Endodermal cell (in vitro differentiated cells): ENCODE measurements around the gene CALU. TPM values are rescaled to one million over a fixed set of nuclear protein-coding genes. Genes with fewer than 3 reads are reported as not detected.

Experiments
- DNase-seq: peaks from one replicate; pipeline ENCODE4 v3.0.0-alpha.2; 2017
- H3K27ac ChIP-seq: 2 replicates; pipeline ENCODE4 v1.5.1; 2013; ENCODE audit warnings: mild to moderate bottlenecking, low read depth, low read length, moderate library complexity
- H3K27me3 ChIP-seq: 2 replicates; pipeline ENCODE4 v1.6.1; 2013; ENCODE audit warnings: mild to moderate bottlenecking, low read length, moderate library complexity; ENCODE audit not compliant: insufficient read depth, control insufficient read depth, poor library complexity, severe bottlenecking
- H3K36me3 ChIP-seq: 2 replicates; pipeline ENCODE4 v1.7.0; 2013; ENCODE audit warnings: mild to moderate bottlenecking, low read length, moderate library complexity; ENCODE audit not compliant: control insufficient read depth, insufficient read depth
- H3K4me1 ChIP-seq: one replicate; pipeline ENCODE4 v1.7.0; 2013; ENCODE audit warnings: low read length; ENCODE audit not compliant: control insufficient read depth, insufficient read depth
- H3K4me3 ChIP-seq: 2 replicates; pipeline ENCODE4 v1.5.1; 2013; ENCODE audit warnings: mild to moderate bottlenecking, low read length, moderate library complexity
- H3K9ac ChIP-seq: 2 replicates; pipeline ENCODE4 v1.6.1; 2013; ENCODE audit warnings: mild to moderate bottlenecking, low read length, moderate library complexity; ENCODE audit not compliant: poor library complexity, severe bottlenecking; ENCODE audit errors: extremely low read depth
- H3K9me3 ChIP-seq: 2 replicates; pipeline ENCODE4 v1.6.1; 2013; ENCODE audit warnings: mild to moderate bottlenecking, low read length, moderate library complexity; ENCODE audit not compliant: control insufficient read depth
- H3K27ac Mint-ChIP-seq: 2 replicates; pipeline ENCODE4 v1.8.0; 2020; ENCODE audit warnings: mixed read lengths
- H3K27me3 Mint-ChIP-seq: 2 replicates; pipeline ENCODE4 v1.8.0; 2021; ENCODE audit warnings: mild to moderate bottlenecking, mixed read lengths; ENCODE audit not compliant: insufficient read depth
- H3K36me3 Mint-ChIP-seq: 2 replicates; pipeline ENCODE4 v1.8.0; 2020; ENCODE audit warnings: low read depth, mixed read lengths
- H3K4me1 Mint-ChIP-seq: 2 replicates; pipeline ENCODE4 v1.8.0; 2020; ENCODE audit warnings: mixed read lengths
- H3K4me3 Mint-ChIP-seq: 2 replicates; pipeline ENCODE4 v1.8.0; 2020; ENCODE audit warnings: mild to moderate bottlenecking, moderate library complexity, mixed read lengths
- H3K9me3 Mint-ChIP-seq: 2 replicates; pipeline ENCODE4 v1.8.0; 2020; ENCODE audit warnings: mild to moderate bottlenecking, mixed read lengths
- WGBS, 2 experiments: methylation state at CpG; one replicate each; pipeline versions ENCODE4 v1.1.5 to v1.1.7; 2013; ENCODE audit warnings: missing lambda C conversion rate in 2 of 2, mixed read lengths in 1 of 2; ENCODE audit not compliant: insufficient coverage in 1 of 2, insufficient read length in 1 of 2; 5-methylcytosine and 5-hydroxymethylcytosine counted together
- total RNA-seq, 2 donors: library from RNA; stranded (reverse); fragmentation: NEBNext Ultra II Directional in 1 of 2; extraction: Animal tissue kit (Norgen Biotek cat#: 25700) in 1 of 2; gene quantifications; 2 replicates in 1 of 2; 3 replicates in 1 of 2; pipeline ENCODE4 v1.2.1, GENCODE V29; 2021
- TF ChIP-seq, protein P1 (sequence below): fragments of 200-600 bp; sonication (generic); conservative IDR thresholded peaks from 2 replicates; pipeline ENCODE4 v1.5.0; 2021; ENCODE audit warnings: antibody characterized with exemption, mild to moderate bottlenecking

Gene CALU
- total RNA-seq, 2 donors from 2014 or later, result 160 to 186 TPM

DNA sequence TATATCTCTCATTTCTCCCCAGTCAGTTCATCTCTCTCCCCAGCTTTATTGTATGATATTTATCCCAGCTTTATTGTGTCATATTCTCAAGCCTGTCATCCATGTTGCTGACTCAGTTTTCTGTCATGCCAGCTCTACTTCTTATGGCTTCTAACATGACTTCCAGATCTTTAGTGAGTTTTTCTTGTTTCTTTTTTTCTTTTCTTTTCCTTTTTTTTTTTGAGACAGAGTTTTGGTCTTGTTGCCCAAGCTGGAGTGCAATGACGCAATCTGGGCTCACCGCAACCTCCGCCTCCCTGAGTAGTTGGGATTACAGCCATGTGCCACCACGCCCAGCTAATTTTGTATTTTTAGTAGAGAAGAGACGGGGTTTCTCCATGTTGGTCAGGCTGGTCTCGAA is 28.7 kb upstream of the CALU start:
- no peak overlapping the region for H3K9ac ChIP-seq
- Mint-ChIP-seq H3K27me3 (no peaks in the 10 kb centered on the region), H3K4me3 (no peak overlapping the region), H3K9me3 (peaks cover 8% of the 10 kb centered on the region), H3K36me3 (no peaks in the 10 kb centered on the region), H3K4me1 (peaks cover 31% of the 10 kb centered on the region), H3K27ac (no peak overlapping the region)
- H3K9me3 ChIP-seq, result peaks cover 9% of the 10 kb centered on the region
- no peak overlapping the region for H3K4me3 ChIP-seq
- no peaks in the 10 kb centered on the region for H3K36me3 ChIP-seq
- peaks cover 7% of the 10 kb centered on the region for H3K4me1 ChIP-seq
- 92 to 95% methylated on average over 6 of the region's 6 CpGs for WGBS, 2 experiments
- TF ChIP-seq, protein P1, sequence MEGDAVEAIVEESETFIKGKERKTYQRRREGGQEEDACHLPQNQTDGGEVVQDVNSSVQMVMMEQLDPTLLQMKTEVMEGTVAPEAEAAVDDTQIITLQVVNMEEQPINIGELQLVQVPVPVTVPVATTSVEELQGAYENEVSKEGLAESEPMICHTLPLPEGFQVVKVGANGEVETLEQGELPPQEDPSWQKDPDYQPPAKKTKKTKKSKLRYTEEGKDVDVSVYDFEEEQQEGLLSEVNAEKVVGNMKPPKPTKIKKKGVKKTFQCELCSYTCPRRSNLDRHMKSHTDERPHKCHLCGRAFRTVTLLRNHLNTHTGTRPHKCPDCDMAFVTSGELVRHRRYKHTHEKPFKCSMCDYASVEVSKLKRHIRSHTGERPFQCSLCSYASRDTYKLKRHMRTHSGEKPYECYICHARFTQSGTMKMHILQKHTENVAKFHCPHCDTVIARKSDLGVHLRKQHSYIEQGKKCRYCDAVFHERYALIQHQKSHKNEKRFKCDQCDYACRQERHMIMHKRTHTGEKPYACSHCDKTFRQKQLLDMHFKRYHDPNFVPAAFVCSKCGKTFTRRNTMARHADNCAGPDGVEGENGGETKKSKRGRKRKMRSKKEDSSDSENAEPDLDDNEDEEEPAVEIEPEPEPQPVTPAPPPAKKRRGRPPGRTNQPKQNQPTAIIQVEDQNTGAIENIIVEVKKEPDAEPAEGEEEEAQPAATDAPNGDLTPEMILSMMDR, result no peak
- no peak overlapping the region for H3K27ac ChIP-seq
- DNase-seq, result no peak
- no peaks in the 10 kb centered on the region for H3K27me3 ChIP-seq

DNA sequence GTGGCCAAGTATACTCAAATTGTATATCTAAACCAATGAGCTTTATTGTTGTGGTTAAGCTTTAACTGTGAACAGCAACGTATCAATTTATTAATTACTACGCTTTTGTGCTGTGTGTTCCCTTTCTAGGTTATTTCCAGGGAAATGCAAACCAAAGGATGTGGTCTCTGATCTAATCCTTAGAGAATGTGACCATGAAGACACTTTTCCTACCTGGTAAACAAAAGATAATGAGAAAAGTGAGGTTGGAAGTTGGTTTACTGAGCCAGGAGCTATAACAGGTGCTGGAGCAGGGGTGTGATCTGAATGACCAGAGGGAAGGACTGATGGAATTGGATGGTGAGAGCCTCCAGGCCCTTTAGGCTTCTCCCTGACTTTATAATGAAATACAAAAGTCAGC is 25.4 kb upstream of the CALU start:
- no peaks in the 10 kb centered on the region for H3K27me3 Mint-ChIP-seq
- H3K27ac Mint-ChIP-seq, result no peak overlapping the region
- Histone ChIP-seq H3K36me3 (no peaks in the 10 kb centered on the region), H3K4me1 (peaks cover 10% of the 10 kb centered on the region), H3K27me3 (no peaks in the 10 kb centered on the region), H3K27ac (no peak overlapping the region), H3K4me3 (no peak overlapping the region), H3K9me3 (peaks cover 9% of the 10 kb centered on the region), H3K9ac (no peak overlapping the region)
- TF ChIP-seq, protein P1, result no peak
- no peak for DNase-seq
- H3K4me3 Mint-ChIP-seq, result no peak overlapping the region
- peaks cover 8% of the 10 kb centered on the region for H3K9me3 Mint-ChIP-seq
- H3K4me1 Mint-ChIP-seq, result peaks cover 20% of the 10 kb centered on the region
- H3K36me3 Mint-ChIP-seq, result no peaks in the 10 kb centered on the region
- 96 to 100% methylated on average over 2 of the region's 2 CpGs for WGBS, 2 experiments

DNA sequence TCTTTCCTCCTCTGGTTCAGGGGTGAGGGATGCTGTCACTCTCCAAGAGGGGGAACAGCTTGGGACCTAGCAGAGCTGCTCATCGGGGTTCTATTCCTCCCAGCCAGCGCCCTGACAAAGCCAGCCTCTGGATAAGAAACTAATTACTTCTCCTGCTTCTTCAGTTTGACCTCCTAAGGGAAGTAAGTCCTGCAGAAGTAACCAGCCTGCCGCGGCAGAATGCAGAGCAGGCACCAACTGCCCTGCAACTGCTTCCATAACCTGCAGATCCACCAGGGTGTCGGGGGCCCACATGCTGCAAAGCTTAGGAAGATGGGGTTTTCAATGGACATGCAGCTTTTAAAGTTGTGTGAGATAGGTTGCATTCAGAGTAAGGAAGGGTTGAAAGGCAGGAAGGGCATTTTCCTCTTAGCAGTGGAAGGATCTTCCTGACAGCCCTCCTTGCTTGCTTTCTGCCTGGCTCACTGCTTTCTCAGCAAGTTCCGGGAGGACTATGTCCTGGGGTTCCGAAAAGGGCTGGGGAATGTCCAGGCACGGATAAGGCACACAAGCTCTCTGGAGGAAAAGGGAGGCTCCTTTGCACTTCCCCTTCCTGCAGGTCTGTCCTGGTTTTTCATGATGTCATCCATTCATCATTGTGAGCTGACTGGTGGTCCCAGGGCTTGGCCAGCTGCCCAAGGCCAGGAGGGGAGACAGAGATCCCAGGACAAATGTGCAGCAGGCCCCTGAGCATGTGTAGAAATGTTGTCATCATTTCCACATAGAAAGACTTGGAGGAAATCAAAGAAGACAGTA is 24.3 kb upstream of the CALU start:
- Mint-ChIP-seq H3K4me3 (no peak overlapping the region), H3K4me1 (peaks cover 18% of the 10 kb centered on the region)

More for the DNA sequence above, 24.3 kb upstream of the CALU start:
- H3K27me3 Mint-ChIP-seq, result no peaks in the 10 kb centered on the region
- H3K27me3 ChIP-seq, result no peaks in the 10 kb centered on the region
- peaks cover 8% of the 10 kb centered on the region for H3K9me3 Mint-ChIP-seq
- H3K36me3 Mint-ChIP-seq, result no peaks in the 10 kb centered on the region
- no peak for DNase-seq
- no peak overlapping the region for H3K27ac ChIP-seq
- TF ChIP-seq, protein P1, result no peak
- H3K9ac ChIP-seq, result no peak overlapping the region
- H3K36me3 ChIP-seq, result no peaks in the 10 kb centered on the region
- WGBS, 2 experiments, result 95 to 98% methylated on average over 5 to 8 of the region's 8 CpGs
- peaks cover 9% of the 10 kb centered on the region for H3K9me3 ChIP-seq
- H3K4me3 ChIP-seq, result peak overlapping the region; percentile 37
- H3K4me1 ChIP-seq, result peaks cover 10% of the 10 kb centered on the region
- no peak overlapping the region for H3K27ac Mint-ChIP-seq
